GM12874 (cell line): ENCODE measurements around the gene OSBP2.
A peak's percentile ranks its signal among the peaks of the same experiment; 100 is the strongest.

Source experiments
- TF ChIP-seq, protein P1 (sequence below): IDR thresholded peaks from 2 replicates; pipeline ENCODE4 v1.5.1; 2011; ENCODE audit warnings: low read depth, mild to moderate bottlenecking, control low read depth, low read length, moderate library complexity; ENCODE audit not compliant: insufficient read depth

OSBP2 gene, protein sequence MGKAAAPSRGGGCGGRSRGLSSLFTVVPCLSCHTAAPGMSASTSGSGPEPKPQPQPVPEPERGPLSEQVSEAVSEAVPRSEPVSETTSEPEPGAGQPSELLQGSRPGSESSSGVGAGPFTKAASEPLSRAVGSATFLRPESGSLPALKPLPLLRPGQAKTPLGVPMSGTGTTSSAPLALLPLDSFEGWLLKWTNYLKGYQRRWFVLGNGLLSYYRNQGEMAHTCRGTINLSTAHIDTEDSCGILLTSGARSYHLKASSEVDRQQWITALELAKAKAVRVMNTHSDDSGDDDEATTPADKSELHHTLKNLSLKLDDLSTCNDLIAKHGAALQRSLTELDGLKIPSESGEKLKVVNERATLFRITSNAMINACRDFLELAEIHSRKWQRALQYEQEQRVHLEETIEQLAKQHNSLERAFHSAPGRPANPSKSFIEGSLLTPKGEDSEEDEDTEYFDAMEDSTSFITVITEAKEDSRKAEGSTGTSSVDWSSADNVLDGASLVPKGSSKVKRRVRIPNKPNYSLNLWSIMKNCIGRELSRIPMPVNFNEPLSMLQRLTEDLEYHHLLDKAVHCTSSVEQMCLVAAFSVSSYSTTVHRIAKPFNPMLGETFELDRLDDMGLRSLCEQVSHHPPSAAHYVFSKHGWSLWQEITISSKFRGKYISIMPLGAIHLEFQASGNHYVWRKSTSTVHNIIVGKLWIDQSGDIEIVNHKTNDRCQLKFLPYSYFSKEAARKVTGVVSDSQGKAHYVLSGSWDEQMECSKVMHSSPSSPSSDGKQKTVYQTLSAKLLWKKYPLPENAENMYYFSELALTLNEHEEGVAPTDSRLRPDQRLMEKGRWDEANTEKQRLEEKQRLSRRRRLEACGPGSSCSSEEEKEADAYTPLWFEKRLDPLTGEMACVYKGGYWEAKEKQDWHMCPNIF

DNA sequence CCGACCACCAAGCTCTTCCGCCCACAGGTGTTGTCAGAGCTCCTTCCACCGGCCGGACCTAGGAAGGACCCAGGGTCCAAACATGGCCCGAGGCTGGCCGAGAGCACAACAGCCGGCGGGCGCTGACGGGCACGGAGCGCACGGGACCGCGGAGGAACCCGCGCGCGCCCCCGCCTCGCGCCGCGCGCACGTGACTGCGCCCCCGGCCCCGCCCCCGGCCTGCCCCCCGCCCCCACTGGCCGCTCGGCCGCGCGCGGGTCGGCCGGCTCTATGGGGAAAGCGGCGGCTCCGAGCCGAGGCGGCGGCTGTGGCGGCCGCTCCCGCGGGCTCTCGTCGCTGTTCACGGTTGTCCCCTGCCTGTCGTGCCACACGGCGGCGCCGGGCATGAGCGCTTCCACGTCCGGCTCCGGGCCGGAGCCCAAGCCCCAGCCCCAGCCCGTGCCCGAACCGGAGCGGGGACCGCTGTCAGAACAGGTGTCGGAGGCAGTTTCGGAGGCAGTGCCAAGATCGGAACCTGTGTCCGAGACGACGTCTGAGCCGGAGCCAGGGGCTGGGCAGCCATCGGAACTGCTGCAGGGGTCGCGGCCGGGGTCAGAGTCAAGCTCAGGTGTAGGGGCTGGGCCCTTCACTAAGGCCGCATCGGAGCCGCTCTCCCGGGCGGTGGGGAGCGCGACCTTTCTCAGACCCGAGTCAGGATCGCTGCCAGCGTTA lies at the start of gene OSBP2:
OSBP2 (plus strand) TSS at position 235 of the 711 bp plus-strand sequence; CDS start at position 271, 36 bp downstream.
- TF ChIP-seq, protein P1, sequence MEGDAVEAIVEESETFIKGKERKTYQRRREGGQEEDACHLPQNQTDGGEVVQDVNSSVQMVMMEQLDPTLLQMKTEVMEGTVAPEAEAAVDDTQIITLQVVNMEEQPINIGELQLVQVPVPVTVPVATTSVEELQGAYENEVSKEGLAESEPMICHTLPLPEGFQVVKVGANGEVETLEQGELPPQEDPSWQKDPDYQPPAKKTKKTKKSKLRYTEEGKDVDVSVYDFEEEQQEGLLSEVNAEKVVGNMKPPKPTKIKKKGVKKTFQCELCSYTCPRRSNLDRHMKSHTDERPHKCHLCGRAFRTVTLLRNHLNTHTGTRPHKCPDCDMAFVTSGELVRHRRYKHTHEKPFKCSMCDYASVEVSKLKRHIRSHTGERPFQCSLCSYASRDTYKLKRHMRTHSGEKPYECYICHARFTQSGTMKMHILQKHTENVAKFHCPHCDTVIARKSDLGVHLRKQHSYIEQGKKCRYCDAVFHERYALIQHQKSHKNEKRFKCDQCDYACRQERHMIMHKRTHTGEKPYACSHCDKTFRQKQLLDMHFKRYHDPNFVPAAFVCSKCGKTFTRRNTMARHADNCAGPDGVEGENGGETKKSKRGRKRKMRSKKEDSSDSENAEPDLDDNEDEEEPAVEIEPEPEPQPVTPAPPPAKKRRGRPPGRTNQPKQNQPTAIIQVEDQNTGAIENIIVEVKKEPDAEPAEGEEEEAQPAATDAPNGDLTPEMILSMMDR: no peak

DNA sequence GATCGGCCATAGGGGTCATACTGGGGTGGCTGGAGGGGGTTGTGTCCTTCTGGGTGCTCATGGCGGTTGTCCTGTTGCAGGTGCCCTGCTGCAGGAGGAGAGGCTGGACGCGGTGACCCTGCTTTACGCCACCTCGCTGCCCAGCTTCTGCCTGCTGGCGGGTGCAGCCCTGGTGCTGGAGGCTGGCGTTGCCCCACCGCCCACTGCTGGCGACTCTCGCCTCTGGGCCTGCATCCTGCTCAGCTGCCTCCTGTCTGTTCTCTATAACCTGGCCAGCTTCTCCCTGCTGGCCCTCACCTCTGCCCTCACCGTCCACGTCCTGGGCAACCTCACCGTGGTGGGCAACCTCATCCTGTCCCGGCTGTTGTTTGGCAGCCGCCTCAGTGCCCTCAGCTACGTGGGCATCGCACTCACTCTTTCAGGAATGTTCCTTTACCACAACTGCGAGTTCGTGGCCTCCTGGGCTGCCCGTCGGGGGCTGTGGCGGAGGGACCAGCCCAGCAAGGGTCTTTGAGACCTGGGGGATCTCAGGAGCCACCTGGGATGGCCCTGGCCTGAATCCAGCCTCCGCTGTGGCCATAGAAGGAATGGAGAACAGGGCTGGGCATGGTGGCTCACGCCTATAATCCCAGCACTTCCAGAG lies 48.0 kb upstream of the OSBP2 start:
- TF ChIP-seq, protein P1: no peak

DNA sequence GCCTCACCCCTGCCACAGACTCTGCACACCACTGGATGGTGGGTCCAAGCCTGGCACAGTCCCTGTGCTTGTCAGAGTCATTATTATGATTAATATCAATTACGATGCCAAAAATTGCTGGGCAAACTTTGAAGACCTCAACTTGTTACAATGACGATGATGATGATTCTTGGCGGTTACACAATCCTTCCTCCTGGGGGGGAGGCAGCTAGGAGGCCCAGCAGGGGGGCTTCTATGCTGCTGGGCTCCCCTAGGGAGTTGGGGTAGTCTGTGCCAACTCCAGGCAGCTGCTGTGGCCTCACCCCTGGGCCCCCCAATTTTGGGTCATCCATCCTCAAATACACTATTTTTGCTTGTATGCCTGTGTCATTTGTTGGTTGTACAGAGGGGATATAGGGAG lies 47.1 kb upstream of the OSBP2 start:
- TF ChIP-seq, protein P1: no peak

DNA sequence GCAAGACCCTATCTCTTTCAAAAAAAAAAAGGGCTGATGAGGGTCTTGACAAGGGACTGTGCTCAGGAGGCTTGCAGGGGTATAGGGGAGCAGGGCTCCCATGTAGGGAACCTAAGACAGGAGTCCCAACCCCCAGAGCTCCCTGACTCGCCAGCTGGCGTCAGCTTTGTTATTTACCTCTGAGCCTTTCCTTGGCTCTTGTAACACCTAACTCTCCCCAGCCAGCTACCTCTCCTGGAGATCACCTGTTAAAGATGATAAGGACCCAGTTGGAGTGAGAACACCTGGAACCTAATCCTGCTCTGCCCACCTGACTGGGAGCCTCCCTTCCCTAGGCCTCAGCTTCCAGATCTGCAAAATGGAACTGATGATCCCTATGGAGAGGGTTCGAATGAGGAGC lies 45.8 kb upstream of the OSBP2 start:
- TF ChIP-seq, protein P1: no peak

DNA sequence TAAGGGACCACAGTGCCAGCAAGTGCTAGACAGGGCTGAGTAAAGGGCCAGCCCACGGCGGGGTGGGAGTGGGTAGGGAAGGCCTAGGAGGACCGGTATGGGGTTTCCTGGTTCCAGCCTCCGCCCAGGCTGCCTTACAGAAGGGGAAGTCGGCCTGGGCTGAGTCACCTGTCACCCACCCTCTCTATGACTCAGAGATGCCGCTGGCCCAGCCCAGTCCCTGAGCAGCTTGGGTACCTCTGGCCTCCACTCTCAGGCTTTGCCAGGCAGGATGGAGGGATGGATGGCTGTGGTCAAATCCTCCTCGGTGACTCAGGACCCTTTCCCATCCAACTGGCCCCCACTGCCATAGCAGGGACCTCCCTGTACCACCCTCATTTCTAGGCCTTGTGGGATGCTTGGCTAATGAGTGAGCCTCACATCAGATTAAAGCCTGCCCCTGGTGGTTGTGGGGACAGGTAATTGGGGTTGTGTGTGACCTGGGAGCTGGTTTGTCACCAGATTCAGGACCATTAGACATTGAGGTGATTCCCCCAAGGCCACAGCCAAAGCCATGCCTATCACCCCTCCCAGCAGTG lies 45.2 kb upstream of the OSBP2 start:
- TF ChIP-seq, protein P1: peak; percentile 29; the same call in 1 of the 2 replicates

DNA sequence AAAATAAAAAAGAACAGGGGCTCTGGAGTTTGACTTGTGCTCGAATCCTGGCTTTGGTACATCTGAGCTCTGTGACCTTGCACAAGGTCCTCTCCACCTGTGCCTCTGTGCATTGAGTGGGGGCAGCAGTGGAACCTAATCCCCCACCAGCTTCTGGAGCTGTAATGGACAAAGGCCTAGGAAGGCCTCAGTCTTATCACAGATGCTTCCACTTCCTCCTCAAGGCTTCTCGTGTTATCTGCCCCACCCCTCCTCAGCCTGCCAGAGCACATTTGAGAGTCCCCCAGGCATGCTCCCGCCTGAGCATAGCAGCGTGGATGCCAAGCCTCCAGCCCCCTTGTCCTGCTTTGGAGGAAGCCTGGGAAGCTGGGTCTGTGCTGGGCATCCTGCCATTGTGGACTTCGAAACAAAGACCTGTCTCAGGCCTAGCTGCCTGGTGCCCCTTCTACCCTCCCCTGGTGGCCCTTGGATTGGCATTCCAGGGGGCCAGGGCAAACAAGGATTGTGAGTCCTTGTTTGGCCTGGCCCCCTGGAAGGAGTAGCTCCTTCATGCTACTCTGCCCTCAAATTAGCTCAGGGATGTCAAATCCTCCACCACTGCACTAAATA lies 44.1 kb upstream of the OSBP2 start:
- TF ChIP-seq, protein P1: no peak
